Stimulated activated CD8-positive, alpha-beta memory T cell treated with anti-CD3 and anti-CD28 coated beads, Interleukin-4, amount 100 ng/mL, for 1 hour (primary cell): Measurements from ENCODE around the gene ANLN.

Experiments used
- DNase-seq, 2 donors: peaks; one replicate each; pipeline ENCODE4 v3.0.0-alpha.2; 2020; ENCODE audit warnings: low read depth in 2 of 2, low spot score in 1 of 2

ANLN gene, protein sequence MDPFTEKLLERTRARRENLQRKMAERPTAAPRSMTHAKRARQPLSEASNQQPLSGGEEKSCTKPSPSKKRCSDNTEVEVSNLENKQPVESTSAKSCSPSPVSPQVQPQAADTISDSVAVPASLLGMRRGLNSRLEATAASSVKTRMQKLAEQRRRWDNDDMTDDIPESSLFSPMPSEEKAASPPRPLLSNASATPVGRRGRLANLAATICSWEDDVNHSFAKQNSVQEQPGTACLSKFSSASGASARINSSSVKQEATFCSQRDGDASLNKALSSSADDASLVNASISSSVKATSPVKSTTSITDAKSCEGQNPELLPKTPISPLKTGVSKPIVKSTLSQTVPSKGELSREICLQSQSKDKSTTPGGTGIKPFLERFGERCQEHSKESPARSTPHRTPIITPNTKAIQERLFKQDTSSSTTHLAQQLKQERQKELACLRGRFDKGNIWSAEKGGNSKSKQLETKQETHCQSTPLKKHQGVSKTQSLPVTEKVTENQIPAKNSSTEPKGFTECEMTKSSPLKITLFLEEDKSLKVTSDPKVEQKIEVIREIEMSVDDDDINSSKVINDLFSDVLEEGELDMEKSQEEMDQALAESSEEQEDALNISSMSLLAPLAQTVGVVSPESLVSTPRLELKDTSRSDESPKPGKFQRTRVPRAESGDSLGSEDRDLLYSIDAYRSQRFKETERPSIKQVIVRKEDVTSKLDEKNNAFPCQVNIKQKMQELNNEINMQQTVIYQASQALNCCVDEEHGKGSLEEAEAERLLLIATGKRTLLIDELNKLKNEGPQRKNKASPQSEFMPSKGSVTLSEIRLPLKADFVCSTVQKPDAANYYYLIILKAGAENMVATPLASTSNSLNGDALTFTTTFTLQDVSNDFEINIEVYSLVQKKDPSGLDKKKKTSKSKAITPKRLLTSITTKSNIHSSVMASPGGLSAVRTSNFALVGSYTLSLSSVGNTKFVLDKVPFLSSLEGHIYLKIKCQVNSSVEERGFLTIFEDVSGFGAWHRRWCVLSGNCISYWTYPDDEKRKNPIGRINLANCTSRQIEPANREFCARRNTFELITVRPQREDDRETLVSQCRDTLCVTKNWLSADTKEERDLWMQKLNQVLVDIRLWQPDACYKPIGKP

DNA sequence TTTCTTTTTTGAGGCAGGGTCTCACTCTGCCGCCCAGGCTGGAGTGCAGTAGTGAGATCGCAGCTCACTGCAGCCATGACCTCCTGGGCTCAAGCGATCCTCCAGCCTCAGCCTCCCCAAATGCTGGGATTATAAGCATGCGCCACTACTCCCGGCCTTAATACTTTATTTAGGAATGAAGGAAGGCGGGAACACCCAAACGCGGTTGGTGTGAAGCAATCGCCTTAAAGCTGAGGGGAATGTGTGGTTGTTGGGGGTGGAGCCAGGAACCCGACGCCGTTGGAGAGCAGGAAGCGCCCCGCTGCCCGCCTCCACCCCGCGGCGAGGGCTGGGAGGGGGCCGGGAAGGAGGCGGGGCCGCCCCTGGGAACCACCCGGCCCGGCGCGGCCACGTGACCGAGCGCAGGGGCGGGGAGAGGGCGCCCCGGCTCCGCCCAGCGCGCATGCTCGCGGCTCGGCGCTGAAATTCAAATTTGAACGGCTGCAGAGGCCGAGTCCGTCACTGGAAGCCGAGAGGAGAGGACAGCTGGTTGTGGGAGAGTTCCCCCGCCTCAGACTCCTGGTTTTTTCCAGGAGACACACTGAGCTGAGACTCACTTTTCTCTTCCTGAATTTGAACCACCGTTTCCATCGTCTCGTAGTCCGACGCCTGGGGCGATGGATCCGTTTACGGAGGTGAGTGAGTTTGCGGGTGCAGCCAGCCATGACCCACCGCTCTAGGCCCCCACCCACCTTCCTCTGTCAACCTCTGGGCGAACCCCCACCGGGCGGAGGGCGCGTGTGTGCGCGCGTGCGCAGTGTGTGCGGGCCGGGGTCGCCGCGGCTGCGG lies at the start of gene ANLN:
TSS of gene ANLN (plus strand) at position 492 of the 828 bp plus-strand sequence. CDS start at position 657, 165 bp downstream.
- DNase-seq = peak; percentile 41 to 72

DNA sequence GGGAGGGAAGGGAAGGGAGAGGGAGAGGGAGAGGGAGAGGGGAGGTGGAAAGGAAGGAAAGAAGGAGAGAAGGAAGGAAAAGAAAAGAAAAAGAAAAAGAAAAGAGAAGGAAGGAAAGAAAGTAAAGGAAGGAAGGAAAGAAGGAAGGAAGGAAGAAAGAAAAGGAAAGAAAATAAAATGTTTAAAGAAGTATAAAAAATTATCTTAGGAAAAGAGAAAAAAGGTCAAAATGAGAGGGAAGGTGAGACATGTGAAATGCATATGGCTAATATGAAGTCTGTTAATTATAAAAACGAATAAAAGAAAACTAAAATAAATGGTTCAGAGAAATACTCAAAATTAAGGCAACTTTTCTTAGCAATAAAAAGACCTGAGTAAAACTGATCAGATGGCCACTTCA lies 46.1 kb upstream of the ANLN start:
- no peak for DNase-seq

DNA sequence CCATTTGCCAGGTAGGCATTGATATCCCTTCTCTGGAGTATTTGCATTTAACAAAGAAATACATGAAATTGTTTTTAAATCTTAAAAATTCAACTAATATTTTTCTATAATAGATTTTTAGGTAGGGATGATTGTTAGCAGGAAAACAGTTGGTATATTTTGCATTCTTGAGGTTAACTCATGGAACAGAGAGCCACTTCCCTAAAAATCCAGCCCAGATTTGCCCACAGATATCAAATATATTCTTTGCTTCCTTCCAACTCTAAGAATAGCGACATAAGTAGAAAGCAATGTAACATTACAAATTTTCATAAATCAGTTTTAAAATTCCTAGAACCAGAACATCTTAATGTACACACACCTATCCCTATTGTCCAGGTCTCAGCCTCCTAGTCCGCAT lies 45.0 kb upstream of the ANLN start:
- no peak for DNase-seq

- no peak for DNase-seq
Observed at GRCh38 chr7:36346260-36346831, 43.3 kb upstream of the ANLN start.

GRCh38 chr7:36348256-36348655 lies 41.4 kb upstream of the ANLN start:
- no peak for DNase-seq

DNA sequence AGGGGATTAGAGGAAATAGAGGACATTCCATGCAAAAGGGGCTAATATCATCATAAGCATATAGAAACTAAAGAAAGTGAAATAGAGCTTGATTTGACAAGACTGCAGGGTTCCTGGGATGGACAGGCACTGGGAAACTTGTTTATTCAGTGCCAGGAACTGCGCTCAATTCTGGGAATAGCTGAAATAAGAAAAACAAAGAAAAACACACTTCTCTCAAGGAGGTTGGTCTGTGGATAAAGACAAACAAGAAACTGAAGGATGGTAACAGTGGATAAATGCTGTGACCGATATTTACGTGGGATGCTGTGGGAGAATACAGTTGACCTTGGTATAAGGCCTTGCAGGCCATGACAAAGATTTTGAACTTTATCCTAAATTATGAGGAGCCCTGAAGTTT lies 40.9 kb upstream of the ANLN start:
- no peak for DNase-seq

DNA sequence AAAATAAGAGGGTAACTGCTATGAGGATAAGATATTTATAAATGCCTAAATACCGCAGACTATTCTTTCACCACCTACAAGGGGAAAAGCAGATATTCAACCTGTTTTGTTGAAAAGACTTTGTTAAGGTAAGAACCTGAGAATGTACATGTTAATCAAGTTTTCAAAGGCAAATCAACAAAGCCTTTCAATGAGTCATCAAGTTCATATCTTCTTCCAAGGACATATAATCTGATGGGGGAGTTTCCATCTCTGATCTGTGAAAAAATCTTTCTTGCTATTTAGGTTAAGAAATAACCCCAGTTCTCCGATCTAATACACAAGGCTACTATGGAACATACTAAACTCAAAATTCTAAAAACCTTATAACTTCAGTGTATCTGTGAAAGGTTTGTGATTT lies 40.0 kb upstream of the ANLN start:
- no peak for DNase-seq

DNA sequence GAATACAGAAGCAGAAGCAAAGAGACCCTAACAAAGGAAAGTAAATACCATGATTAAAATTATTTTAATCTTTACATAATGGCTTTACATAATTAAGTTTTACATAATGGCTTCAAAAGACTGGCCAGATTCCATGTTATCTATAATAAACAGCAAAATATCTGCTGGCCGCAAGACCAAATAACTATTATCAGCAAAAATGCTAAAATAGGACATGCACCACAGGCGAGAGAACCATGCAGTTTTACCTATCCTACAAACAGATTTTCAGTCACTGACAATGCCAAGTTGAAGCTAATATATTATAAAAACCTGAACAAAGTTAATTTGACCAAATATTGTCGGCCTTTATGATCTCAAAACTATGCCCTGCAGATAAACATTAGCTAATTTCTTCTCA lies 34.2 kb upstream of the ANLN start:
- DNase-seq = no peak

- DNase-seq = no peak
Observed at GRCh38 chr7:36357054-36357453, 32.6 kb upstream of the ANLN start.

DNA sequence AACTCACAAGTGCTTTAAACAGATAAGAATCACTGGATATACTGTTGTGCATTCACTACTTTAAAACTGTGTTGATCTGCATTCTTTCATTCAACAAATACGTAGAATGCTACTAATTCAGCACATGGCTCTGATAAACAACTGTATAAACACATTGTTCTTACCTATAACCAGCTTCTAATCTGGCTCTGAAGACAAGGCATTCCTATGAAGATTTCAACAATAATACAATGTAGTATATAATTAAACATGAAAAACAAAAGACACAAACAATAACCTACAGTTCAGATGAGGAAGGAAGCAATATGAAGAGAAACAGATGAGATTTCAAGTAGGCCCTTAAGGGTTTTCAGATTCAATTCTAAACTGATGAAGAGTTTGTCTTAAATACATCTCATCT lies 31.1 kb upstream of the ANLN start:
- no peak for DNase-seq

DNA sequence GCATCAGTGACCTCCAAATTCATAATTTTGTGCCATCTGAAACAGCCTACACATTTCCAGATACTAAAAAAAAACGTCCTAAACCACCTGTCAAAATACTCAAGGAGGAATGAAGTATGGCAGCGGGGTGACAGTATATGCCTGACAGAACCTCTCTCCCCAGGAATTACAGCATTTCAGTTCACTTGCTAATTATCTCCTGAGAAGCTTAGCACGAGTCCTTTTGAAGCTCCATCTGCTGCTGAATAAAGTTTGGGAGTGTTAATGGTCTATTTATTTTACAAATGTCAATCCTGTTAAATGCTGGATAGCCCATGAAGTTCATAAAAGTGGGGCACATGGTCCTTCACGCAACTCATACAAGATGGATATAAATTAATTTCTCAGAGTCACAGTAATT lies 29.4 kb upstream of the ANLN start:
- no peak for DNase-seq

DNA sequence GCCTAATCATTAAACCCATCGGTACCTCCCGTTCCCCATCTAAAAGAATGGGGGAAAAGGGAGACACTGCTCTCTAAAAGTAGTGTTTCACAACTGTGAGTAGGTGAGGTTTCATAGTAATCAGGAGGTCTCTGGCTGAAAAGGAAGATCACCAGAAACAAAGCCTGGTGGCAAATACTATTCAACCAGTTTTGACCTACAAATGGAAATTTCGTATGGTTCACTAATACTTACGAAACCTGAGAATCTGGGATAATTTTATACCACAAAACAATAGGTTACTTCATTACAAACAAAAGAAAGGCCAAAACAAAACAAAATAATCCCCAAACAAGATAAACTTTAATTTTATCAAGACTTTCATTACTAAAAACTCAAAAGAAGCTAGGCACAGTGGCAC lies 28.4 kb upstream of the ANLN start:
- DNase-seq = no peak

DNA sequence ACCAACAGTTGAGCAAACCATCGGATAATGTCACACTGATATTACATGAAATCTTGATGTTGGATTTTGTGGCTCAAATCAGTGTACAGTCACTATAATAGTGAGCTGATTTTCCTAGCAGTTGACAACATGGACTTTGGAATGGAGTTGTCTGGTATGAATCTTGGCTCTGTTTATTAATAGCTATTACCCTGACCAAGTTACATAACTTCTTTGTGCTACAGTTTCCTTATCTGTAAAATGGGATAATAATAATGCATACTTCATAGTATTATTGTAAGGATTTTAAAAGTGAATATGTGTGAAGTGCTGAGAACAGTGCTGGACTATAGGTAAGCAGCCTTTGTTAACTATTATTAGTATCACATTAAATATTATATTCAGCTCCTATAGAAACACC lies 26.1 kb upstream of the ANLN start:
- no peak for DNase-seq

GRCh38 chr7:36366005-36366717 lies 23.5 kb upstream of the ANLN start:
- no peak for DNase-seq

DNA sequence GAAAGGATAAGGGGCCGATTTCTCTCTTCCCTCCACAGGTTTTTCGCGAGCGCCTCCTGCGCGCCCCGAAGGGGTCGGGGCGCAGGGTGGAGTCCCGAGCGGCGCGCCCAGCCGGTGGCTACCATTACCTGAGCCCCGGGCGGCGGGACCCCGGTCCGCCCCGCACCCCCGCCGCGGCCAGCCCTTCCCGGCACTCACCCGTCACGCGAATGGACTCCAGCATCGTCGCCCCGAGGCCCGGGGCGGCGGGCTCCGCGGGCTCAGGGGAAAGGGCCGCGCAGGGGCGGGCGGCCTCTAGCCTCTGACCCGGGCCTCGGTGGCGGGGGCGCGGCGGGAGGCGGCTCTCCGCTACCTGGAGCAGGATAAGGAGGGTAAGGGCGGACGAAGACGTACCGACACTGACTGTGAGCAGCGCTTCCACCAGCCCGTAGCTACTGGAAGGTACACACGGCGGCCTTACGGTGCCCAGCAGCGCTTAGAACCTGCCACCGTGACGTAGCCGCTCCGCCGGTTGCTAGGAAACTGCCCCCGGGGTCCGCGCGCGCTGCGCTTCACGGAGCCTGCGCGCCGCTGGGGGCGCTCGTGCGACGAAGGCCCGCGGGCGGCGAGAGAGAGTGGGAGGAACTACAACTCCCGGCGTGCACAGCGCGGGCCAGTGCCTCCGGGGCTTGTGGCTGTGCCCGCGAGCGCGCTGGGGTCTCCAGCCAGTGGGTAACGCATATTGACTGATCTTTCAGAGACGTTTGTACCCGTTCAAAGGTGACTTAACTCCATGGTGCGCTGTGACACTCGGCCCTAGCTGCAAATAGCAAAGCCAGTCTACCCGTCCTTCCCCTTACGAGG lies 22.7 kb upstream of the ANLN start:
- peak; percentile 78 to 85 for DNase-seq

GRCh38 chr7:36367561-36368077 lies 22.0 kb upstream of the ANLN start:
- DNase-seq = no peak

GRCh38 chr7:36368496-36368895 lies 21.2 kb upstream of the ANLN start:
- DNase-seq = no peak

DNA sequence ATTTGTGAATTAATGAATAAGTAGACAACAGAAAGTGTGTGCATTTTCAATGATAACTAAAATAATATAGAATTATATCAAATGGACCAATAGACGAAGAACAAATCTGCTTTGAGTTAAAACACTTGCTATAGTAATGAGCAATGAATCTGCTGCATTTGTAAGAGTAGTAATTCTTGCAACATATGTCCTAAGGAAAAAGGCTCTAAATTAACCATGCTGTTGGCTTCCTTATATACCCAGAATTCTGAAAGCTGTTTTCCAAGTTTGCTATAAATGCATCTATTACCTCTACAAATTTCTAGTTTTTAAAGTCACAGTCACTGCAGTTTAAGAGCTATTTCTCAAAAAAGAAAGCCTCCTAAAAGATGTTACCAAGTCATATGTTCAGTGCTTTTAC lies 20.5 kb upstream of the ANLN start:
- no peak for DNase-seq

DNA sequence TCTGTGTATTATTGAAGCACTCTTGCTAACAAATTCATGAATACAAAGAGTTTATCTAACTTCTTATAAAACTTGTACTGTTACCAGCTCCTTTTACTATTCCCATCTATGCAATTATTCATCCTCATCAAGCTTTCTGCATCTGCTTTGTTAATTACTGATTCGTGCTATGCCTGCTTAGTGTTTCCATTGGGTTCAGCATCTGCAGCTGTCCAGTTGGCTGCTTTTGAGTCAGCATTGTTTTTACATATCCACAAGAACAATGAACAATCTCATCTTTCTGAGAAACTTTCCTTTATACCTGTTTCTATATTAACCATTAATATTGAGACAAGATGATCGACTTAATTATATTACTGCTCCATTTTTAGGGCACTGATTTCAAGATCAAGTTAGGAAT lies 19.6 kb upstream of the ANLN start:
- DNase-seq = no peak
